ENCODE measurements around the gene ITGA6.

Gene ITGA6

DNA sequence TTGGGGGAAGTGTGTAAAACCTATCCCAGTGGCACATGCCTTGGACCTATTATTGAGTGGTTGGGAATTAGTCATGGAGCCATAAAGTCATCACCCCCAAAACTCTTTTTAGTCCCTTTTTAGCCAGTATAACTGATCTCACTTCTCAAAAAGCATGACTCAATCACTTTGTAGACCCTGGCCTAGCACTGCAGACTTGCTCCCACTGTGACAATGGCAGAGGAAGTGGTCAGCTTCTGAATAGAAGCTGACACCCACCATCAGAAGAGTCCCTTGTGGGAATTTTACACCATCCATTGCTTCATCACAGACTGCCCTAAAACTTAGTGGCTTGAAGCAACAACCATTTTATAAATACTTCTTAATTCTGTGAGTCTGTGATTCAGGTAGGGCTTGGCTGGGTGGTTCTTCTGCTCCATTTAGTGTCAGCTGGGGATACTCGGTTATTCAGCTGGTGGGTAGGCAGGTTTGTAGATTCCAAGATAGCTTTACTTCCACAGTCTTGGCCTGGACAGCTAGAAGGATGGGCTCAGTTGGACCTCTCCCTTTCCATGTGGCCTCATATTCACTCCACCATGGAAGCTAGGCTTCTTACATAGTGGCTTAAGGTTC, 10.8 kb upstream of the ITGA6 start:
- H3K27ac ChIP-seq (ENCODE audit: low read depth, low read length) = no peak overlapping the region
- no peaks in the 10 kb centered on the region for H3K9me3 ChIP-seq (ENCODE audit: control insufficient read depth, insufficient read depth, low read length)
- no peak overlapping the region for H3K9ac ChIP-seq (ENCODE audit: low read depth, low read length)
- H3K4me3 ChIP-seq (ENCODE audit: low read depth, low read length) = no peak overlapping the region
- H3K27me3 ChIP-seq (ENCODE audit: control insufficient read depth, insufficient read depth, low read length) = no peaks in the 10 kb centered on the region
- 0 out of 2 replicates have a peak, but pooled peaks cover 4% of the 10 kb centered on the region for H3K4me1 ChIP-seq (ENCODE audit: control insufficient read depth, insufficient read depth, low read length)
- no peaks in the 10 kb centered on the region for H3K36me3 ChIP-seq (ENCODE audit: control insufficient read depth, insufficient read depth, low read length)

GRCh38 chr2:172420216-172420615, 7.2 kb upstream of the ITGA6 start:
- H3K4me1 ChIP-seq (ENCODE audit: control insufficient read depth, insufficient read depth, low read length) = 0 out of 2 replicates have a peak, but pooled peaks cover 4% of the 10 kb centered on the region
- no peaks in the 10 kb centered on the region for H3K27me3 ChIP-seq (ENCODE audit: control insufficient read depth, insufficient read depth, low read length)
- no peaks in the 10 kb centered on the region for H3K9me3 ChIP-seq (ENCODE audit: control insufficient read depth, insufficient read depth, low read length)
- H3K36me3 ChIP-seq (ENCODE audit: control insufficient read depth, insufficient read depth, low read length) = no peaks in the 10 kb centered on the region
- no peak overlapping the region for H3K27ac ChIP-seq (ENCODE audit: low read depth, low read length)
- H3K4me3 ChIP-seq (ENCODE audit: low read depth, low read length) = no peak overlapping the region
- H3K9ac ChIP-seq (ENCODE audit: low read depth, low read length) = no peak overlapping the region

DNA sequence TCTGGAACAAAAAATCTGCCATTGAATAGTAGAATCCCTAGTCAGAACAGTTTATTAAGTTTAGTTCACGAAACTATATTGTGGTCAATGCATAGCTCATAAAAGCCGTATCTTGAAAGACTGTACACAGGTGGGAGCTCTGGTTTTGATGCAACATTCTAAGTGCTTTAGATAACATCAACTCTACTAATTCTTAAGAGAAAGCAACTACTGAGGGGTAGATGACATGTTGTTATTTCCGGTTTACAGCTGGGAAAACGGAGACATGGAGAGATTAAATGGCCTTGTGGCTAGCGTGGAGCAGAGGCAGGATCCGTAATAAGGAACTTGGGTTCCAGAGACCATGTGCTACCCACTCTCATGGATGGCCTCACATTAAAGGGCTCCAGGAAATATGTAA, 4.2 kb upstream of the ITGA6 start:
- H3K4me3 ChIP-seq (ENCODE audit: low read depth, low read length) = no peak overlapping the region
- no peaks in the 10 kb centered on the region for H3K27me3 ChIP-seq (ENCODE audit: control insufficient read depth, insufficient read depth, low read length)
- no peaks in the 10 kb centered on the region for H3K9me3 ChIP-seq (ENCODE audit: control insufficient read depth, insufficient read depth, low read length)
- no peaks in the 10 kb centered on the region for H3K36me3 ChIP-seq (ENCODE audit: control insufficient read depth, insufficient read depth, low read length)
- no peak overlapping the region for H3K9ac ChIP-seq (ENCODE audit: low read depth, low read length)
- H3K27ac ChIP-seq (ENCODE audit: low read depth, low read length) = no peak overlapping the region
- peaks cover 20% of the 10 kb centered on the region for H3K4me1 ChIP-seq (ENCODE audit: control insufficient read depth, insufficient read depth, low read length)

DNA sequence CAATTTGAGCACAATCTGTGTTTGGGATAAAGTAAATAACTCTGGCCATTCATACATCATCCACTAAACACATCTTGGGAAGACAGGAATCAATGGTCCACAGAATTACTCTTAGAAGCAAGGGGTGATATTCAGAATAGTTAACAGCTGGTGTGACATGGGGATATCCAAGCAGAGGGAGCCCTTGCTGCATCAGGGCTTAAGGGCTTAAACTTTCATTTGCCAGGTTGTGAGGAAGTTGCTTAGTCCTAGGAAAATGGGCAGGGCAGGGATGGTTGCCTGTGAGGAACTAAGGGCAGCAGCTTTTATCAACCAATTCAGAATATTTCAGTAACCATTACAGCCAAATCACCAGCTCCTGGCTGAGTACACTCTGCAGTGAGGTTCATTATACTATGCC, 2.0 kb upstream of the ITGA6 start:
- no peak overlapping the region for H3K4me3 ChIP-seq (ENCODE audit: low read depth, low read length)
- H3K9ac ChIP-seq (ENCODE audit: low read depth, low read length) = no peak overlapping the region
- H3K27ac ChIP-seq (ENCODE audit: low read depth, low read length) = no peak overlapping the region
- no peaks in the 10 kb centered on the region for H3K27me3 ChIP-seq (ENCODE audit: control insufficient read depth, insufficient read depth, low read length)
- H3K9me3 ChIP-seq (ENCODE audit: control insufficient read depth, insufficient read depth, low read length) = no peaks in the 10 kb centered on the region
- H3K36me3 ChIP-seq (ENCODE audit: control insufficient read depth, insufficient read depth, low read length) = no peaks in the 10 kb centered on the region
- H3K4me1 ChIP-seq (ENCODE audit: control insufficient read depth, insufficient read depth, low read length) = peaks cover 35% of the 10 kb centered on the region

DNA sequence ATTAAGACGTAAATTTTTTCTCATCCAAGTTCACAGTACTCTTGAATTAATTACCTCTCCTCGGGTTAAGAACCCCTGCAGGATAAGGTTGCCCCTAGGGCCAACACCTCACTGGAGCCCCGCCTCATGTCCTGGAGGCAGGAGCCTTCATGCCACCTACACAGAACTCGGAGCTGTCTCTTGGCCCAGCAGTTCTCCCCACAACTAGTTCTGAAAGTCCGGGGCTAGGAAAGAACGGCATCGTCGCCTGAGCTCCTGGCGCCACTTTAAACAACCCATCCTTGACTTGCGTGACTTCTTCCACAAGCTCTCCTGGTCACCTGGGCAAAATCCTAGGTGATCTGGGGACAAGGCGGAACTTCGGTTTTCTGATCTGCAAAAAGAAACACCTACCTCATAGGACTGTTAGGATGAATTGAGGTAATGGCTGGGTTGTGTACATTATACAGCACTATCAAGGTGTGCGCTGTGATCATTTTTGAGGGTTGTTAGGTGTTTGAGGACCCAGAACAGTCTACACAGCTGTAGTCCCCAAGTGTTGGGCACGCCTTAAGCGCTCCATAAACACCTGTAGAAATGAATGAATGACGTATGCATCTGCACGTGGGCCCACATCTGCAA, 641 bp upstream of the ITGA6 start:
- H3K9ac ChIP-seq (ENCODE audit: low read depth, low read length) = peak overlapping the region; percentile 57; the same call in 1 of the 2 replicates

GRCh38 chr2:172427990-172428831, 825 bp downstream of the ITGA6 start:
- Histone ChIP-seq H3K4me3 (ENCODE audit: low read depth, low read length) (peak overlapping the region; percentile 74), H3K9ac (ENCODE audit: low read depth, low read length) (peak overlapping the region; percentile 80), H3K27ac (ENCODE audit: low read depth, low read length) (peak overlapping the region; percentile 76)

More for the DNA sequence above, 641 bp upstream of the ITGA6 start:
- Histone ChIP-seq H3K4me3 (ENCODE audit: low read depth, low read length) (peak overlapping the region; percentile 74), H3K9me3 (ENCODE audit: control insufficient read depth, insufficient read depth, low read length) (no peaks in the 10 kb centered on the region), H3K36me3 (ENCODE audit: control insufficient read depth, insufficient read depth, low read length) (no peaks in the 10 kb centered on the region), H3K27ac (ENCODE audit: low read depth, low read length) (no peak overlapping the region), H3K27me3 (ENCODE audit: control insufficient read depth, insufficient read depth, low read length) (no peaks in the 10 kb centered on the region), H3K4me1 (ENCODE audit: control insufficient read depth, insufficient read depth, low read length) (peaks cover 44% of the 10 kb centered on the region)

GRCh38 chr2:172428832-172429210, 1.4 kb downstream of the ITGA6 start:
- H3K27ac ChIP-seq (ENCODE audit: low read depth, low read length) = peak overlapping the region; percentile 76
- peaks cover 65% of the 10 kb centered on the region for H3K4me1 ChIP-seq (ENCODE audit: control insufficient read depth, insufficient read depth, low read length)
- no peaks in the 10 kb centered on the region for H3K9me3 ChIP-seq (ENCODE audit: control insufficient read depth, insufficient read depth, low read length)
- no peaks in the 10 kb centered on the region for H3K27me3 ChIP-seq (ENCODE audit: control insufficient read depth, insufficient read depth, low read length)
- peak overlapping the region; percentile 80 for H3K9ac ChIP-seq (ENCODE audit: low read depth, low read length)
- H3K4me3 ChIP-seq (ENCODE audit: low read depth, low read length) = peak overlapping the region; percentile 74
- H3K36me3 ChIP-seq (ENCODE audit: control insufficient read depth, insufficient read depth, low read length) = no peaks in the 10 kb centered on the region

More at GRCh38 chr2:172427990-172428831, 825 bp downstream of the ITGA6 start:
- peaks cover 59% of the 10 kb centered on the region for H3K4me1 ChIP-seq (ENCODE audit: control insufficient read depth, insufficient read depth, low read length)
- H3K36me3 ChIP-seq (ENCODE audit: control insufficient read depth, insufficient read depth, low read length) = no peaks in the 10 kb centered on the region
- H3K9me3 ChIP-seq (ENCODE audit: control insufficient read depth, insufficient read depth, low read length) = no peaks in the 10 kb centered on the region
- no peaks in the 10 kb centered on the region for H3K27me3 ChIP-seq (ENCODE audit: control insufficient read depth, insufficient read depth, low read length)

DNA sequence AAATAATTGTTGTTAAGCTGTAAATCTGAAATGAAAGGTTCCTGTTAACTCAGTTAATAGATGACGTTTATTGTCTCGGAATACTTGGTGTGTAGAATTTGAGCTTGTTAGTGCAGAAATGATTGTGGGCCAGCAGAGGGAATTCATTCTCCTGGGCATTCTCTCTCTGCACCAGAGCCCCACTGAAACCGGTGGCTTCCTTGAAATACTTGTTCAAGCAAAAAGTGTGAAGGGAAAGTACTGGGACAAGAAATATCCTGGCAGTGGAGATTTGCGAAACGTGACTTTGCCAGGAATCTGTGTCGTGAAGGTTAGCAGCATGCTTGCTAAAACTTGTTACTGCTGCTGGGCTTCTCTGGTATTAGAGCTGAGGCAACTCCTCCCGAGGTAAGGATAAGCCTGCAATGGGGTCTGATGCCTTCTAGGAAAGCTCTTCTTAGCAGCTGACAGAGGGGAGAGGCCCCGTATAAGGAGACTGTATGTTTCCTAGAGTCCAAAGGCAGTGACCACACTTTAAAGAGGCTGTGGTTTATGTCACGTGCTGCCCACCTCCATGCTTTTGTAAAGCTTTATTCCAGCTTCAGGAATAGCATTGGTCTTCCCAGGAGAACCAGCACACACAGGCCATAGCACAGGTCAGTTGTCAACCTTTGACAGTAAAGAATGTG, 2.0 kb downstream of the ITGA6 start:
- Histone ChIP-seq H3K4me3 (ENCODE audit: low read depth, low read length) (peak overlapping the region; percentile 74), H3K9ac (ENCODE audit: low read depth, low read length) (peak overlapping the region; percentile 80), H3K4me1 (ENCODE audit: control insufficient read depth, insufficient read depth, low read length) (peaks cover 71% of the 10 kb centered on the region), H3K27ac (ENCODE audit: low read depth, low read length) (no peak overlapping the region), H3K36me3 (ENCODE audit: control insufficient read depth, insufficient read depth, low read length) (no peaks in the 10 kb centered on the region), H3K27me3 (ENCODE audit: control insufficient read depth, insufficient read depth, low read length) (no peaks in the 10 kb centered on the region), H3K9me3 (ENCODE audit: control insufficient read depth, insufficient read depth, low read length) (no peaks in the 10 kb centered on the region)

GRCh38 chr2:172430027-172430426, 2.6 kb downstream of the ITGA6 start:
- Histone ChIP-seq H3K27me3 (ENCODE audit: control insufficient read depth, insufficient read depth, low read length) (no peaks in the 10 kb centered on the region), H3K4me1 (ENCODE audit: control insufficient read depth, insufficient read depth, low read length) (peaks cover 77% of the 10 kb centered on the region), H3K9me3 (ENCODE audit: control insufficient read depth, insufficient read depth, low read length) (no peaks in the 10 kb centered on the region), H3K9ac (ENCODE audit: low read depth, low read length) (no peak overlapping the region), H3K36me3 (ENCODE audit: control insufficient read depth, insufficient read depth, low read length) (no peaks in the 10 kb centered on the region), H3K27ac (ENCODE audit: low read depth, low read length) (no peak overlapping the region), H3K4me3 (ENCODE audit: low read depth, low read length) (peak overlapping the region; percentile 74; the same call in 1 of the 2 replicates)

GRCh38 chr2:172430678-172431077, 3.3 kb downstream of the ITGA6 start:
- Histone ChIP-seq H3K27ac (ENCODE audit: low read depth, low read length) (no peak overlapping the region), H3K9ac (ENCODE audit: low read depth, low read length) (no peak overlapping the region), H3K4me3 (ENCODE audit: low read depth, low read length) (no peak overlapping the region), H3K9me3 (ENCODE audit: control insufficient read depth, insufficient read depth, low read length) (no peaks in the 10 kb centered on the region), H3K27me3 (ENCODE audit: control insufficient read depth, insufficient read depth, low read length) (no peaks in the 10 kb centered on the region), H3K36me3 (ENCODE audit: control insufficient read depth, insufficient read depth, low read length) (no peaks in the 10 kb centered on the region), H3K4me1 (ENCODE audit: control insufficient read depth, insufficient read depth, low read length) (peaks cover 81% of the 10 kb centered on the region)
